Head of caudate nucleus (tissue), 42 donors: ENCODE measurements around the gene PROK2.

Source experiments
- DNase-seq, 42 donors: peaks; one replicate each; pipeline versions ENCODE4 v3.0.0 to v3.0.0-alpha.2; 2020 to 2021; ENCODE audit warnings: mixed read lengths in 7 of 42
- intact Hi-C: fragments of 100-400 bp; cut with DNase I; formaldehyde crosslinking; loops from one replicate; pipeline ENCODE4 v1.15.0; 2022

Gene PROK2

GRCh38 chr3:71784914-71785531, at the start of gene PROK2:
Gene PROK2, minus strand, starts transcription at chr3:71785148. Its CDS starts 96 bp downstream, at chr3:71785052.
- DNase-seq = peak in 12 of 42 donors; percentile 4 to 34 (median 11)
- intact Hi-C loops = no loop called here

GRCh38 chr3:71831599-71831998, 46.7 kb upstream of the PROK2 start:
- DNase-seq = no peak
- intact Hi-C loops = no loop called here

- no peak for DNase-seq
- intact Hi-C loops = no loop called here
Observed at GRCh38 chr3:71825551-71826283, 40.8 kb upstream of the PROK2 start.

DNA sequence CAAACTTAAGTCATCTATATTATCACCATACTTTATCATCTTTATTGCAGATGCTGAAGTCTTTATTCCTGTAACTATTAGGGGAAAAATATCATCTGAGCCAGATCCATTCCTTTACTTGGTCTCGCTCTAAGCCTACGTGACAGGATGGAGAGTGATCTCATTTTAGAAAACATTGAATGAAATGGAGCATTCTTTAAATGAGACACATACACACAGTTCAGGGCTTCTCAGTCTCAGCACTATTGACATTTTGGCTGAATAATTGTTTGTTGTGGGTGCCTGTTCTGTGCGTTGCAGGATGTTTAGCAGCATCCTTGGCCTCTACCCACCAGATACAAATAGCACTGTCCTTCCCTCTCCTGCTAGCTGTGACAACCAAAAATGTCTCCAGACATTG, 36.2 kb upstream of the PROK2 start:
- intact Hi-C loops = no loop called here
- no peak for DNase-seq

DNA sequence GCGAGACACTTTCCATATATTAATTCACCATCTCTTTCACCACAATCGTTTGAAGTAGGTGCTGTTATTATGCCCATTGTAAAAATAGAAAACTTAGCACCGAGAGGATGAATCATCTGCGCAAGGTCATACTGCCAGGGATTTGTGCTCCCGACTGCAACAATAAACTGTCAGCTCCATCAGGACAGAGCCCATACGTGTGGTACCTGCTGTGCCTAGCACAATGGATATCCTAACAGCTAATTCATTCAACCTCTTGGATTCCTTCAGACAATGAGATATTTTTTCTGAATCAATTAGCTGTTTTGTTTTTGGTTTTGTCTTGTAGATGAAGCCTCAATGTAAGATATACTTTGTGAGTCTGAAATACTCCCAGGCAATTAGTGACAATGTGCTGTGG, 32.3 kb upstream of the PROK2 start:
- intact Hi-C loops = no loop called here
- DNase-seq = no peak

GRCh38 chr3:71816767-71817156, 31.8 kb upstream of the PROK2 start:
- intact Hi-C loops = no loop called here
- DNase-seq = no peak

DNA sequence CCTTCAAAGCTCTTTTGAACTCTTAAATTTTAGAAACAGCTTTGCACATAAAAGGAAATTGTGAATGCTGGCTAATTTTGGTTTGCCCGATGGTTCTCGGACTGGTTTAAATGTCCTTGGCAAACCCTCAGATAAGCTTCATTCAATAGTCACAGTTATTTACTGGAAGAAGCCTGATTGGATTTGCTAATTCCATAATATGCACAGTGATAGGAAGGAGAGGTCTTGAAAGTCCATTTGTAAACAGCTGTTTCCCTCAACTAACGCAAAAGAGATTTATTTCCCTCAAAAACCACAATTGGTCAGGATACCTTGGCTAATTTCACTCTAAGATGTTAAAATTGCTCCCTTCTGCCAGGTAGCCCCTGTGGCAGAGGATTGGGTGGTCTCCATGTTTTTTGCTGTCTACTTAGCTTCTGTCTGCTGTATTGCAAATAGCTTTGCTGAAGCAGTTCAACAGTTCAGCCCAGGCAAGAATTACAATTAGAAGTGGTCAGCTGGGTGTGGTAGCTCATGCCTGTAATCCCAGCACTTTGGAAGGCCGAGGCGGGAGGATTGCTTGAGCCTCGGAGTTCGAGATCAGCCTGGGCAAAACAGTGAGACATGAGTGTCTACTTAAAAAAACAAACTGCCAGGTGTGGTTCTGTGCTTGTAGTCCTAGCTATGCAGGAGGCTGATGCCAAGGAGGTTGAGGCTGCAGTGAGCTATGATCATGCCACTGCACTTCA, 30.6 kb upstream of the PROK2 start:
- intact Hi-C loops = no loop called here
- no peak for DNase-seq

- intact Hi-C loops = no loop called here
- DNase-seq = no peak
Observed at GRCh38 chr3:71813704-71814103, 28.8 kb upstream of the PROK2 start.

GRCh38 chr3:71813073-71813472, 28.1 kb upstream of the PROK2 start:
- intact Hi-C loops = no loop called here
- no peak for DNase-seq

- DNase-seq = no peak
- intact Hi-C loops = loop anchor here (2.0 kb wide), 1 partner anchor 33 kb away; no protein-coding TSS in a partner anchor
Observed at GRCh38 chr3:71810056-71810455, 25.1 kb upstream of the PROK2 start.

GRCh38 chr3:71809321-71810026, 24.5 kb upstream of the PROK2 start:
- intact Hi-C loops = loop anchor here (2.0 kb wide), 1 partner anchor 33 kb away; no protein-coding TSS in a partner anchor
- DNase-seq = no peak

DNA sequence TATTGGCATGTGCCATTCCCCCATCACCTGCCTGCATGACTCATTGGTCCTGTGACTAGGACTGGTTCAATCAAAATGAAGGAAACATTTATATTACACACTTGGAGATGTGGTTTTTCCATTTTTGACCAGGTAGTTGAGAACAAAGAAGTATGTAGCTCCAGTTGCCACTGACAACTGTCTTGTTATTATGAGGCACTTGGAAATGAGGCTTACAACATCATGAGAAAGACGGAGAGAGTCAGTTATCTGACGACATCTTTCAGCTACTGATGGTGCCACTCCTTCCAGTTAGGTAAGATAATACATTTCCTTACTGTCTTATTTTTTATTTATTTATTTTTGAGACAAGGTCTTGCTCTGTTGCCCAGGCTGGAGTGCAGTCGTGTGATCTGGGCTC, 21.8 kb upstream of the PROK2 start:
- intact Hi-C loops = no loop called here
- no peak for DNase-seq

- DNase-seq = no peak
- intact Hi-C loops = no loop called here
Observed at GRCh38 chr3:71805691-71806090, 20.7 kb upstream of the PROK2 start.

DNA sequence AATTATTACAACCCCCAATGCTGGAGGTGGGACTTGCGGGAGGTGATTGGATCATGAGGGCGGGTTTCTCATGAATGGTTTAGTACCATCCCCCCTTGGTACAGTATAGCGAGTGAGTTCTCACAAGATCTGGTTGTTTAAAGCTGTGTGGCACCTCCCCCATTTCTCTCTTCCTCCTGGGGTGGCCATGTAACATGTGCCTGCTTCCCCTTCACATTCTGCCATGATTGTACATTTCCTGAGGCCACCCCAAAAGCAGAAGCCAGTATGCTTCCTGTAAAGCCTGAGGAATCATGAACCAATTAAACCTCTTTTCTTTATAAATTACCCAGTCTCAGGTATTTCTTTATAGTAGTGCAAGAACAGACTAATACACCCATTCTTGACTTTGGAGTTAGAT, 20.3 kb upstream of the PROK2 start:
- intact Hi-C loops = no loop called here
- no peak for DNase-seq

GRCh38 chr3:71803248-71803647, 18.3 kb upstream of the PROK2 start:
- no peak for DNase-seq
- intact Hi-C loops = no loop called here

DNA sequence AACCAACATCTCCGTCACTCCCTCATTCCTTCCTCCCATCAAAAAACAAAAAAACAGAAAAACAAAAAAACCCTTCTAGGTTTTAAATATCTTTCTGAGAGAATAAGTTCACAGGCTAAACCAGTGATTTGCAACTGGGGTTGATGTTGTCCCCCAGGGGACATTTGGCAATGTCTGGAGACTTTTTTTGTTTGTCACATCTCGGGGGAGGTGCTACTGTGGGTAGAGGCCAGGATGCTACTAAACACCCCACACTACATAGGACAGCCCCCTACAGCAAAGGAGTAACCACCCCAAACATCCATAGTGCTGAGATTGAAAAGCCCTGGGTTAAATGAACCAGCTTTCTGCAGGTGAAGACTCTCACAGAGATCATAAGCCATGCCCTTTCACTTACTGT, 17.0 kb upstream of the PROK2 start:
- intact Hi-C loops = no loop called here
- no peak for DNase-seq

- intact Hi-C loops = no loop called here
- no peak for DNase-seq
Observed at GRCh38 chr3:71800023-71800422, 15.1 kb upstream of the PROK2 start.

DNA sequence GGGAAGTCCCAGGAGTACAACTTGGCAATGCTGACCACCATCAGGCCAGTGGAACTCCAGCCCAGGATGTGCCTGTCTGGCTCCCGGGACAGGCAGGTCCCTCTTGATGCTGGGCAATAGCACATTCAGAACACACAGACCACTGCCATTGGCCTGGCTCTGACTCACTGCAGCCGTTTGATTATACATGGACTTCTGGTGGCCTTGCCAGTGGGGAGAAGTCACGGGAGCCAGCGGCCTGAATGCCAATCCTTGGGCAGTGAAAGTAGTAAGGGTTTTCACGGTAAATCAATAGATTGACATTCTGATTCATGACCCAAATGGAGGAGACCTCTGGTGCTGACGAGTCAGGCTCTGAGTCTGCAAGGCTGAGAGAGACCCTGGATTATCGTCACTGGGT, 12.5 kb upstream of the PROK2 start:
- DNase-seq = peak in 1 of 42 donors; percentile 37
- intact Hi-C loops = no loop called here

DNA sequence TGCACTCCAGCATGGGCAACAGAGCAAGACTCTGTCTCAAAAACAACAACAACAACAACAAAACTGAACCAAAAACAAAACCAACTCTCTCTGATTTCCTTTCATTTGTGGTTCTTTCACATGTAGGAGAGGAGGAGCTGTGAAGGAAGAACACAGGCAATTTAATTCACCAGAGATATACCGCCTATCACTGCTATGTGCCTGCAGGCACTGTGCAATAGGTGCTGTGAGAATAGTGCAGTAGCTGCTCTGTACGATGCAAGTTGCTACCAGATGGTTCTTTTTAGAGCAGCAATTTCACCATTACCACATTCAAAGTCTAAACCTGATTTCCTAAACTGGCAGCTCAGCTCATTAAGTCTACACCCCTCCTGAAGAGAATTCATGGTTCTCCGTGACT, 11.3 kb upstream of the PROK2 start:
- no peak for DNase-seq
- intact Hi-C loops = no loop called here

GRCh38 chr3:71791634-71792033, 6.7 kb upstream of the PROK2 start:
- intact Hi-C loops = no loop called here
- no peak for DNase-seq
